ENCODE measurements around the gene FAAP20. TPM values are rescaled to one million over a fixed set of nuclear protein-coding genes. Genes with fewer than 3 reads are reported as not detected.

FAAP20 gene
- total RNA-seq, 1 donor from 2014 or later: 25.1 TPM

- no peak for DNase-seq (ENCODE audit: low read depth, low spot score)
Measured at GRCh38 chr1:2197707-2198165, 3.2 kb upstream of the FAAP20 start.

DNA sequence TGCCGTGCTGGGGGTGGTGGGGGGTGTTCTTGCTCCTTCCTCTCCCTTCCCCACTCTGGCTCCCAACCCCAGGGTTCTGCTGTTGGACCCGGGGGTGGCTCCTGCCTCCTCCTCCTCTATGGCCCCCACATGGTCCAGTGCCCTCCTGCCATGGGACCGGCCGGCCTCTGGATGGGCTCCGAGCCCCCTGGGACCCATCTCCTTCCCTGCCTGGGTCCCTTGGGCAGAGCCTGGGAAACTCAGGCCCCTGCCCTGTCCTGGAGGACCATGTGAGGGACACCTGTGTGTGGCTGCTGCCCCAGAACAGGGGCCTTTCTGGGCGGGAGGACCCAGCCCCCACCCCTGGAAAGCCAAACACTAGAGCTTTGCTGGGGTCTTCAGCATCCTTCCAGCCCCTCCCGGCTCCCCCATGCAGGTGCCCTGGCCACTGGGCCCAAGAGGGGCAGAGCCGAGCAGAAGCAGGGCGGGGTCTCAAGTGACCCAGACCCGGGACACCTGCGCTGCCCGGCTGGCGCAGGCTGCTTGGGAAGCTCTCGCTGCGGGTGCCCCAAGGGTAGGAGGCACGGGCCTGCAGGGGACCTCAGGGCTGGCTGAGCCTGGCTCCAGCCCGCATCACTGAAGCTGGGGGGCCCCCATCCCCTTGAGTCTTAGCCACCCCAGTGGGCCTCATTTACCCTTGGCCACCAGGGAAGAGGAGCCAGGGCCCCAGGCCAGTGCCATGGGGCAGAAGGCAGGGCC lies 2.5 kb upstream of the FAAP20 start:
- no peak for DNase-seq (ENCODE audit: low read depth, low spot score)

GRCh38 chr1:2195785-2196184 lies 1.2 kb upstream of the FAAP20 start:
- DNase-seq (ENCODE audit: low read depth, low spot score): no peak

- no peak for DNase-seq (ENCODE audit: low read depth, low spot score)
Measured at GRCh38 chr1:2194898-2195673, 514 bp upstream of the FAAP20 start.

DNA sequence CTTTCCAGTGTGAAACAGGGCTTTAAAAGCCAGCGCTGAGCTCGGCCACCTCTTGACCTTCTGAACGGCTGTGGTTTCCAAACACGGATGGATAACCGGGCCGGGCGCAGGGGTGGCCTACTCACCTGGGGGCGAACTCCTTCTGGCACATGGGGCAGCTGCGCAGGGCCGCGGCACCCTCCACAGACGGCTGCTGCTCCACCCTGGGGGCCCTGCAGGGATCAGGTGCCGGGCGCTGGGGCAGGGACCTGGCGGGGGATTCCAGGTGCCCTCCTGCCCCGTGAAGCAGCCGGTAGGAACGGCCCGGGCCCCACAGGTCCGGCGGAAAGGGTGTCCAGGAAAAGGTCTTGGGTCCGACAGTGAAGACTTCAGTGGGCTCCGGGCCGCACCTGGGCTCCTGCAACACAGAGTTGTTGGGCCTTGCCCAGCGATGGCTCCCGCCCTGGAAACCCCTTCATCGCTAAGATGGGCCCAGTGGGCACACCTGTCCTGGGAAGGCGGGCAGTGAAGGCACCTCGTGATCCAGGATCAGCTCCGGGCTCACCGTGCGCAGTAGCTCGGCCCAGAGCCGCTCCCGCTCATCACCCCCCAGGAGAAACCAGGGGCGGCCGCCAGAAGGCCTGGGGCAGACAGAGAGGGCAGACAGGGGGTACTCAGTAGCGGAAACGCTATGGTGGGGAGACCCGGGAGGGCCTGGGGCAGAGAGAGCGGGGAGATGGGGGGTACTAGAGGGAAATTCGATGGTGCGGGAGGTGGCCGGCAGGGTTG lies 874 bp downstream of the FAAP20 start:
- no peak for DNase-seq (ENCODE audit: low read depth, low spot score)

- DNase-seq (ENCODE audit: low read depth, low spot score): no peak
Measured at GRCh38 chr1:2192031-2192995, 2.3 kb downstream of the FAAP20 start.

DNA sequence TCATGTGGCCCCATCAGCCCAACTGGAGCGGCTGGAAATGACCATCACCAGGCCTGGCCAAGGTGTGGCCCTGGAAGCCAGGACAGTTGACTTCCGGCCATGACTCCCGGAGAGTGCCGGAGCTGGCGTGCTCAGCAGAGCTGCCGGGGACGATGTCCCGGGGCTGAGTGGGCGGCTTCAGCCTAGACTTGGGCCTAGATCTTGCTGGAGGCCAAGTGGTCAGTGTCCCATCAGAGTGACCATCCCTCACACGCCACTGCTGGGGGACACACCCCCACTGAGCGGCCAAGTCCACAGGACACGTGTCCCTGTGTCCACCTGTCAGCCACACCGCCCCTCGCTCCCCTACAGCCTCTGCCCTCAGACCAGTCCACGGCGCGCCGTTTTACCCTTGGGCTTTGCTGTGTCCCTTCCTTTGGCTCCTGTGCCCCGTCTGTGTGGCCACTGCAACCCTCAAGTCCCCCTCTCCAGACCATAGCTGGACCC lies 4.0 kb downstream of the FAAP20 start:
- no peak for DNase-seq (ENCODE audit: low read depth, low spot score)

DNA sequence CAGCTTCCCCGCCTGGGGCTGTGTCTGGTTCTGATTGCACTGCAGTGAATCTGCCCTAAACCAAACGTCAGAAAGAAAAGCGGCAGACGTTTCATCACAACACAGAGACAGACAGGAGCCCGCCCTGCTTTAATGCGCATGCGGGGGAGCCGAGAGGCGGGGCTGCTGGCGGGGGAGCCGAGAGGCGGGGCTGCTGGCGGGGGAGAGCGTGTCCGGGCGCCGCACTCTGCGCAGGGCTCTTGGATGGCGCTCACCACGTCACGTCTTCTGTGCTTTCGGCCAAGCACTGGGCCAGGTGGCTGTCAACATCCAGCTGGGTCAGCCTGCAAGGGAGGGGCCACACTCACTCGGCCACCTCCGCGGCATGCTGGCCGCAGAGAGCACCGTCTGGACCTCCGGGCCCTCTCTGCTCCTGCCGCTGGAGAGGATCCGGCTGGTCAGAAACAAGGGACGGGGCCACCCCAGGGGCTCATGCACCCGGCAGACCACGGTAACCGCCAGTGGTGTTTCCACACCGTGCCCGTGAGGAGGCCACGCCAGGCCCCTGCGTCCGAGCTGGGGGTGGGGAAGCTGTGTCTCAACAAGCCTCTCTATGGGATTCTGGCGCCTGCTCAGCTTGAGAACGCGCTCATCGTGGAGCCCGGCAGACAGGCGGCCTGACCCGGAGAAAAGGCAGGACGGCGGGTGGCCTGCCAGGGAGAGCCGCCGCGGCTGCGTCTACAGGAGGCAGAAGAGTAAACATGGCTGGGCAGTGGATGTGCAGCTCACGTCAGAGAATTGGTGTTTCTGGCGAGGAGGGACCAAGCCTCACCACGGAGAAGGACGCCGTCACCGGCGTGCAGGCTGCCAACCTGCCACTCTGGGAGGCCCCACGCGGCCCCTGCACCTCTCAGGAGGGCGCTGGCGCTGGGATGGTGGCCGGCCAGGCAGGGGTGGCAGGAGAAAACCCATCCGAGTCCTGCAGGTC lies 4.8 kb downstream of the FAAP20 start:
- DNase-seq (ENCODE audit: low read depth, low spot score): peak; percentile 76

GRCh38 chr1:2188336-2188735 lies 6.2 kb downstream of the FAAP20 start:
- no peak for DNase-seq (ENCODE audit: low read depth, low spot score)

DNA sequence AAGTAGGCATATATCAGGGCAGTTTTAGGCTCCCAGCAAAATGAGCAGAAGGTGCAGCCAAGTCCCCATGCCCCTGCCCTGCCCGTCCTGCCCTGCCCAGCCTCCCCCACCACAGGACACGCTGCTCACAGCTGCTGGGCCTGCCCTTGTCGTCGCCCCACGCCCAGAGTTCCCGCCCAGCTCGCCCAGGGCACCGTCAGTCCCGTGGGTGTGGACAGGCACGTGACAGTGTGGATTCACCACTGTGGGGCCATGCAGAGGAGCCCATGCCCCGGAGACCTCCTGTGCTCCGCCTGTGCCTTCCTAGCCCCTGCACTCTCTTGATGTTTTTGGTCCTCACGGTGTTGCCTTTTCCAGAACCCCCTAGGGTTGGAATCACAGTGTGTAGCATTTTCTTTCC lies 7.0 kb downstream of the FAAP20 start:
- no peak for DNase-seq (ENCODE audit: low read depth, low spot score)

GRCh38 chr1:2186901-2187300 lies 7.7 kb downstream of the FAAP20 start:
- DNase-seq (ENCODE audit: low read depth, low spot score): no peak

DNA sequence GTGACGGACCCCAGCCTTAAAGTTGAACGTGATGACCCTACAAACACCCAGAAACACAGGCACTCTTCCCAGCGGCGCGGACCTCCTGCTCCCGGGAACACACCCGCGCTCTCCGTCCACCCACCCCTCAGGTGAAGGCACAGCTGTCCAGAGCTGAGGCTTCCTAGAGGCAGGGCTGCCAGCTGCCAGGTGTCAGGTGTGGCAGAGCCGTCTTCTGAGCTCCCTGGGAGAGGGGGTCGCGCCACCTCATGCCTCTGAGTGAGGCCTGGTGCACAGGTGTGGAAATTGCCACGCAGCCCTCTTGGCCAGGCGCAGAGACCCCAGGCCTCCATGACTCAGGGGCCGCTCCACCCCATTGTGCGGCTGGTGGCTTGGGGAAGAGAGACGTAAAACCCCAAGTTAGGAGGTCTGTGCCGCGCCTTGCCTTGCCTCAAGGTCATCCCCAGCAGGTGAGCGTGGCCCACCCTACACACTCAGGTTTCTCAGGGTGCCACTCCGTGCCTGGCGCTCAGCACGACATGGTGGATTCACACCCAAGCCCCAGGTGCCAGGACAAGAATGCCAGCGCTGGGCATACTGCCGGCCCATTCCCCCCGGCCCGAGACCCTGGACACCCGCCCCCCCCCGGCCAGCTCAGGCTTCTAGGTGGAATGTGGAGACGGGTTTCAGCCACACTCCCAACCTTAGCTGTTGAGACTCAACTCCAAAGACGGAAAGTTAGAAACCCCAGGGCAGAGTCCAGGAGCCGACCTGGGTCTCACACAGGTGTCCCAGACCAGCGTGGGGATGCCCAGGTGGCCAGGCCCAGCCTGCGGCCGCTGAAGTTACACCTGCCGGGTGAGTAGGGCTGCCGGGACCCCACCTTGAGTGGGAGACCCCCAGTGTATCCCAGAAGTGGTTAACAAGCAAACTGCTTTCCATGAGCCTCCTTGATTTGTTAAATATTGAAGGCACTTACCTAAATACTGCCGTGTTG lies 8.4 kb downstream of the FAAP20 start:
- DNase-seq (ENCODE audit: low read depth, low spot score): no peak

DNA sequence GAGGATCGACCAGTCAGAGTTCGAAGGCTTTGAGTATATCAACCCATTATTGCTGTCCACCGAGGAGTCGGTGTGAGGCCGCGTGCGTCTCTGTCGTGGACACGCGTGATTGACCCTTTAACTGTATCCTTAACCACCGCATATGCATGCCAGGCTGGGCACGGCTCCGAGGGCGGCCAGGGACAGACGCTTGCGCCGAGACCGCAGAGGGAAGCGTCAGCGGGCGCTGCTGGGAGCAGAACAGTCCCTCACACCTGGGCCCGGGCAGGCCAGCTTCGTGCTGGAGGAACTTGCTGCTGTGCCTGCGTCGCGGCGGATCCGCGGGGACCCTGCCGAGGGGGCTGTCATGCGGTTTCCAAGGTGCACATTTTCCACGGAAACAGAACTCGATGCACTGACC lies 9.6 kb downstream of the FAAP20 start:
- no peak for DNase-seq (ENCODE audit: low read depth, low spot score)

GRCh38 chr1:2184531-2184930 lies 10.0 kb downstream of the FAAP20 start:
- no peak for DNase-seq (ENCODE audit: low read depth, low spot score)

- DNase-seq (ENCODE audit: low read depth, low spot score): no peak
Measured at GRCh38 chr1:2183937-2184334, 10.6 kb downstream of the FAAP20 start.

DNA sequence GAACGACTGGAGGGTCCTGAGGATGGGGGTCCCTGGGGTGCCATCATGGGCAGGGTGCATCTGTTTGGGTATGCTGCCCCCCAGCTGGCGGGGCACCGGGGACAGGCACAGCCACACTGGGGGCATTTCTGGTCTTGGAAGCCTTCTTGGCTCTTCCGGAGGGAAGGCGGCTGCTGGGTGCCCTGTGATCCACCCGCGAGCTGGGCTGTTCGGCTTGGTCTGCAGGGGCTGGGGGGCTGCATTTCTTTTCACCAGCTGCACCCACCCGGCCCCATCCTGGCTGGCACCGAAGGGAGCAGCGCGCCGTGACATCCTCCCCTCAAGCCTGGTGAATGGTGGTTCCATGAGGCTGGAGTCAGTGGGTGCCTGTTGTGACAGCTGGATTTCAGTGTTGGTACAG lies 12.2 kb downstream of the FAAP20 start:
- DNase-seq (ENCODE audit: low read depth, low spot score): no peak

- no peak for DNase-seq (ENCODE audit: low read depth, low spot score)
Measured at GRCh38 chr1:2181752-2182151, 12.8 kb downstream of the FAAP20 start.

- DNase-seq (ENCODE audit: low read depth, low spot score): no peak
Measured at GRCh38 chr1:2181271-2181670, 13.3 kb downstream of the FAAP20 start.
